Measurements from ENCODE around the gene HIC1.

GRCh38 chr17:2071024-2071385 lies 16.1 kb downstream of the HIC1 start:
- TF ChIP-seq POLR2AphosphoS5 (IDR thresholded peaks at IDR 0.05) (no peak), CTCF (IDR thresholded peaks at IDR 0.05) (no peak)

Measured in gastroesophageal sphincter (tissue), 3 donors.